Measurements from ENCODE around the gene SLC39A11. TPM values are rescaled to one million over a fixed set of nuclear protein-coding genes. Genes with fewer than 3 reads are reported as not detected.

SLC39A11 gene
- total RNA-seq, 1 donor from 2014 or later, result 5.5 TPM

DNA sequence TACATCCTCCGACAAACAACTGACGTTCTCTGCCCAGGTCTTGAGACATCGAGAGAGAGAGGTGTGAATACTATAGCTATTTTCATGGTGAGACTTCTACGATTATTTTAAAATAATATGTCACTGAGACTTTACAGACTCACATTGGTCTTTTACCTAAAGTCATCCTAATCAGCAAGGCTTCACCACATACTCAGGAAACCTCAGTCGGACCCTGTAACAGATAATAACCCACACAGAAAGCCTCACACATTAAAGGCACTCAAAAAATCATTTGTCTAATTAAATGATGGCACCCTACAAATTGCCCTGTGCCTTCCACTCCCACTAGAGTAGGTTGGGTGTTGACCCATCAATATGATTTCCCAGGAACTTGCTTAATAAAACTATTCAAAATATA lies 19.8 kb upstream of the SLC39A11 start:
- Mint-ChIP-seq H3K27ac (no peak overlapping the region), H3K36me3 (no peaks in the 10 kb centered on the region), H3K4me1 (no peaks in the 10 kb centered on the region), H3K27me3 (ENCODE audit: insufficient read depth, low read depth) (peaks cover 4% of the 10 kb centered on the region), H3K9me3 (peaks cover 2% of the 10 kb centered on the region), H3K4me3 (no peak overlapping the region)
- DNase-seq (ENCODE audit: low spot score), result no peak
- Histone ChIP-seq H3K4me3 (no peak overlapping the region), H4K20me1 (ENCODE audit: low read depth) (no peaks in the 10 kb centered on the region), H3F3A (ENCODE audit: low read depth) (no peaks in the 10 kb centered on the region), H2AFZ (replicated peaks) (no peak overlapping the region), H3K27me3 (no peaks in the 10 kb centered on the region), H3K9me3 (ENCODE audit: low read depth) (no peaks in the 10 kb centered on the region), H3K79me2 (ENCODE audit: low read depth) (no peaks in the 10 kb centered on the region), H3K9ac (no peak overlapping the region), H3K27ac (no peak overlapping the region), H3K4me2 (no peak overlapping the region), H3K4me1 (no peaks in the 10 kb centered on the region), H3K36me3 (no peaks in the 10 kb centered on the region)
- no peak for TF ChIP-seq EZH2phosphoT487 (IDR thresholded peaks at IDR 0.05)
- no peak for TF ChIP-seq EZH2 (IDR thresholded peaks at IDR 0.05)
- TF ChIP-seq, protein P1, sequence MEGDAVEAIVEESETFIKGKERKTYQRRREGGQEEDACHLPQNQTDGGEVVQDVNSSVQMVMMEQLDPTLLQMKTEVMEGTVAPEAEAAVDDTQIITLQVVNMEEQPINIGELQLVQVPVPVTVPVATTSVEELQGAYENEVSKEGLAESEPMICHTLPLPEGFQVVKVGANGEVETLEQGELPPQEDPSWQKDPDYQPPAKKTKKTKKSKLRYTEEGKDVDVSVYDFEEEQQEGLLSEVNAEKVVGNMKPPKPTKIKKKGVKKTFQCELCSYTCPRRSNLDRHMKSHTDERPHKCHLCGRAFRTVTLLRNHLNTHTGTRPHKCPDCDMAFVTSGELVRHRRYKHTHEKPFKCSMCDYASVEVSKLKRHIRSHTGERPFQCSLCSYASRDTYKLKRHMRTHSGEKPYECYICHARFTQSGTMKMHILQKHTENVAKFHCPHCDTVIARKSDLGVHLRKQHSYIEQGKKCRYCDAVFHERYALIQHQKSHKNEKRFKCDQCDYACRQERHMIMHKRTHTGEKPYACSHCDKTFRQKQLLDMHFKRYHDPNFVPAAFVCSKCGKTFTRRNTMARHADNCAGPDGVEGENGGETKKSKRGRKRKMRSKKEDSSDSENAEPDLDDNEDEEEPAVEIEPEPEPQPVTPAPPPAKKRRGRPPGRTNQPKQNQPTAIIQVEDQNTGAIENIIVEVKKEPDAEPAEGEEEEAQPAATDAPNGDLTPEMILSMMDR (IDR thresholded peaks at IDR 0.05), result no peak

DNA sequence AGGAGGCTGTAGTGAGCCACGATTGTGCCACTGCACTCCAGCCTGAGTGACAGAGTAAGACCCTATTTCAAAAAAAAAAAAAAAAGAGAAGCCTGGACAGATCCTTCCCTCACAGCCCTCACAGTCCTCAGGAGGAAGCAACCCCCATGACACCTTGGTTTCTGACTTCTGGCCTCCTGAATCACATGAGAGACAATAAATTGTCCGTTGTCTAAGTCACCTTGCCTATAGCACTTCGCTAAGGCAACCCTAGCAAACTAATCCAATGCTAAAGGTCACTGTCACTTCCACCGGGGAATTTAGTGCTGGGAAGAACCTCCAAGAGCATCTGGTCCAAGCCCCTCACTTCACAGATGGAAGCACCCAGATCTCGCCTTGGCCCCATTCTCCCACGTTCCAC lies 18.9 kb upstream of the SLC39A11 start:
- no peaks in the 10 kb centered on the region for H3K9me3 ChIP-seq (ENCODE audit: low read depth)
- no peaks in the 10 kb centered on the region for H3K36me3 Mint-ChIP-seq
- DNase-seq (ENCODE audit: low spot score), result no peak
- no peaks in the 10 kb centered on the region for H3K27me3 ChIP-seq
- H3K27ac Mint-ChIP-seq, result no peak overlapping the region
- H3K36me3 ChIP-seq, result no peaks in the 10 kb centered on the region
- H3K4me3 ChIP-seq, result no peak overlapping the region
- H3K79me2 ChIP-seq (ENCODE audit: low read depth), result no peaks in the 10 kb centered on the region
- H3K4me2 ChIP-seq, result no peak overlapping the region
- H3K4me1 ChIP-seq, result no peaks in the 10 kb centered on the region
- H3F3A ChIP-seq (ENCODE audit: low read depth), result no peaks in the 10 kb centered on the region
- H4K20me1 ChIP-seq (ENCODE audit: low read depth), result no peaks in the 10 kb centered on the region
- H3K27me3 Mint-ChIP-seq (ENCODE audit: insufficient read depth, low read depth), result peaks cover 5% of the 10 kb centered on the region
- TF ChIP-seq EZH2 (IDR thresholded peaks at IDR 0.05) (no peak), EZH2phosphoT487 (IDR thresholded peaks at IDR 0.05) (no peak)
- TF ChIP-seq, protein P1 (IDR thresholded peaks at IDR 0.05), result no peak
- no peak overlapping the region for H3K4me3 Mint-ChIP-seq
- no peaks in the 10 kb centered on the region for H3K4me1 Mint-ChIP-seq
- no peak overlapping the region for H3K27ac ChIP-seq
- H2AFZ ChIP-seq (replicated peaks), result no peak overlapping the region
- H3K9ac ChIP-seq, result no peak overlapping the region
- peaks cover 2% of the 10 kb centered on the region for H3K9me3 Mint-ChIP-seq

DNA sequence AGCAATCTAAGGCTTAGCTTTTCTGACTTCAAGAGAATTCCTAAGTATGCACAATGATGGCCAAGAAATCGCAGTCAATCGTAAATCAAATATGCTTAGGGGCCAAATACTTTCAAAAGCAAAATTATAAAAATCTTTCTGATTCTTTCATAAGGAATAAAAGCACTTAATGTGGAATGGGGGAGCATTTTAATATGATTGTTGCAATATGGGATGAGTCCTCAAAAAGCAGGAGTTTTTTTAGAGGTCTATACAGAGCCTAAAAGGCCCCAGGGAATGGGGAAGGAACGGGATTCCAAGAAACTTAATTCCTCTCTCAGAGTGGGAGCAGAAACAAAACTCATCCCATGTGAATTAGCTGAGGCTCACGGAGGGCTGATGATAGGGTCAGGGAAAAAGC lies 14.7 kb upstream of the SLC39A11 start:
- DNase-seq (ENCODE audit: low spot score), result no peak
- TF ChIP-seq EZH2phosphoT487 (IDR thresholded peaks at IDR 0.05) (no peak), EZH2 (IDR thresholded peaks at IDR 0.05) (no peak)
- TF ChIP-seq, protein P1 (IDR thresholded peaks at IDR 0.05), result no peak
- peaks cover 2% of the 10 kb centered on the region for H3K36me3 Mint-ChIP-seq
- H3K4me1 Mint-ChIP-seq, result no peaks in the 10 kb centered on the region
- no peaks in the 10 kb centered on the region for H4K20me1 ChIP-seq (ENCODE audit: low read depth)
- no peaks in the 10 kb centered on the region for H3F3A ChIP-seq (ENCODE audit: low read depth)
- H3K36me3 ChIP-seq, result no peaks in the 10 kb centered on the region
- peak overlapping the region; percentile 21 for H3K27ac Mint-ChIP-seq
- no peak overlapping the region for H3K4me3 ChIP-seq
- H2AFZ ChIP-seq (replicated peaks), result no peak overlapping the region
- H3K9ac ChIP-seq, result no peak overlapping the region
- H3K9me3 ChIP-seq (ENCODE audit: low read depth), result no peaks in the 10 kb centered on the region
- H3K4me3 Mint-ChIP-seq, result no peak overlapping the region
- H3K79me2 ChIP-seq (ENCODE audit: low read depth), result no peaks in the 10 kb centered on the region
- H3K9me3 Mint-ChIP-seq, result peaks cover 11% of the 10 kb centered on the region
- H3K4me2 ChIP-seq, result no peak overlapping the region
- H3K4me1 ChIP-seq, result no peaks in the 10 kb centered on the region
- peaks cover 7% of the 10 kb centered on the region for H3K27me3 Mint-ChIP-seq (ENCODE audit: insufficient read depth, low read depth)
- no peak overlapping the region for H3K27ac ChIP-seq
- H3K27me3 ChIP-seq, result no peaks in the 10 kb centered on the region
